DLD1 (cell line): ENCODE results near the gene CABP4.
"Not testable (repeated sequence)": the region's sequence is repeated elsewhere in the genome, so short reads cannot be mapped to it uniquely, and the experiment has no call there.

Experiments
- in situ Hi-C: cut with HindIII; loops from 2 replicates; pipeline ENCODE4 v1.10.0; 2017; ENCODE audit warnings: low sequenced_read_pairs

The CABP4 gene

GRCh38 chr11:67418476-67419281 lies 36.5 kb upstream of the CABP4 start:
- in situ Hi-C loops, result no loop called here

- in situ Hi-C loops, result no loop called here
These were observed 35.7 kb upstream of the CABP4 start for GRCh38 chr11:67419325-67420049.

- in situ Hi-C loops, result no loop called here
These were observed 35.0 kb upstream of the CABP4 start for GRCh38 chr11:67420147-67420645.

- in situ Hi-C loops, result no loop called here
These were observed 34.3 kb upstream of the CABP4 start for GRCh38 chr11:67420646-67421429.

- in situ Hi-C loops, result no loop called here
These were observed 33.6 kb upstream of the CABP4 start for GRCh38 chr11:67421430-67422031.

- in situ Hi-C loops, result no loop called here
These were observed 32.3 kb upstream of the CABP4 start for GRCh38 chr11:67422891-67423290.

GRCh38 chr11:67423466-67423865 lies 31.7 kb upstream of the CABP4 start:
- in situ Hi-C loops, result no loop called here

GRCh38 chr11:67423891-67424613 lies 31.1 kb upstream of the CABP4 start:
- in situ Hi-C loops, result no loop called here

GRCh38 chr11:67427364-67427859 lies 27.7 kb upstream of the CABP4 start:
- in situ Hi-C loops, result not testable (repeated sequence)

- in situ Hi-C loops, result no loop called here
These were observed 26.8 kb upstream of the CABP4 start, which contains the start of gene RPS6KB2 for GRCh38 chr11:67428052-67429001. RPS6KB2 (plus strand) TSS chr11:67428494; CDS start chr11:67428546, 52 bp downstream.

GRCh38 chr11:67429038-67429668 lies 26.0 kb upstream of the CABP4 start:
- in situ Hi-C loops, result no loop called here

GRCh38 chr11:67429722-67430121 lies 25.4 kb upstream of the CABP4 start:
- in situ Hi-C loops, result no loop called here

GRCh38 chr11:67431346-67432249 lies 23.6 kb upstream of the CABP4 start:
- in situ Hi-C loops, result no loop called here

GRCh38 chr11:67432655-67433349 lies 22.4 kb upstream of the CABP4 start:
- in situ Hi-C loops, result no loop called here

- in situ Hi-C loops, result no loop called here
These were observed 21.4 kb upstream of the CABP4 start for GRCh38 chr11:67433536-67434394.

GRCh38 chr11:67434395-67434881 lies 20.7 kb upstream of the CABP4 start:
- in situ Hi-C loops, result no loop called here
